Right cardiac atrium (tissue), 5 donors: ENCODE data around the gene RPS15A. TPM values are rescaled to one million over a fixed set of nuclear protein-coding genes. Genes with fewer than 3 reads are reported as not detected.
"Not testable (repeated sequence)": the region's sequence is repeated elsewhere in the genome, so short reads cannot be mapped to it uniquely, and the experiment has no call there.

Experiments used
- ATAC-seq, 2 donors: fragments of 200-7000 bp; cut with Tn5 transposase; one replicate each; pipeline versions ENCODE4 v1.8.0 to v1.9.1; 2020; ENCODE audit warnings: moderate library complexity in 2 of 2, mild to moderate bottlenecking in 1 of 2
- DNase-seq, 3 donors: peaks; one replicate each; pipeline ENCODE4 v3.0.0-alpha.2; 2020
- H3K27ac ChIP-seq: one replicate; pipeline ENCODE4 v1.5.1; 2013; ENCODE audit warnings: mild to moderate bottlenecking, low read length, control low read depth, moderate library complexity
- H3K27me3 ChIP-seq: one replicate; pipeline ENCODE4 v1.6.1; 2013; ENCODE audit not compliant: control insufficient read depth, insufficient read depth
- H3K4me1 ChIP-seq: one replicate; pipeline ENCODE4 v1.6.1; 2013; ENCODE audit warnings: low read length; ENCODE audit not compliant: control insufficient read depth, insufficient read depth
- H3K4me3 ChIP-seq: one replicate; pipeline ENCODE4 v1.5.1; 2013; ENCODE audit warnings: low read length, control low read depth
- H3K9me3 ChIP-seq: one replicate; pipeline ENCODE4 v1.6.1; 2013; ENCODE audit warnings: low read length; ENCODE audit not compliant: control insufficient read depth
- WGBS: extraction: QIAGEN DNeasy Blood & Tissue Kit; methylation state at CpG from one replicate; pipeline ENCODE4 v1.1.7; 2013; 5-methylcytosine and 5-hydroxymethylcytosine counted together
- intact Hi-C, 4 donors: fragments of 100-400 bp; cut with DNase I; formaldehyde crosslinking; loops; one replicate each; pipeline versions ENCODE4 v1.11.0 to v1.14.0; 2022 to 2023
- polyA plus RNA-seq: library from polyadenylated mRNA; stranded (reverse); fragments of 200-250 nt; gene quantifications from one replicate; pipeline ENCODE4 v1.2.3, GENCODE V29; 2013
- total RNA-seq, 4 donors: library from RNA; stranded (reverse); fragmentation: NEBNext Ultra II Directional; extraction: Animal tissue kit (Norgen Biotek cat#: 25700); gene quantifications; one replicate each; pipeline ENCODE4 v1.2.1, GENCODE V29; 2021
- donor health status: healthy with polysubstance abuse.
- donor health status: DM: no; HTN: yes; CAD: no.
- donor health status: DM: no; HTN: no; CAD: no.
- donor health status: DM: no; HTN: yes; CAD: no; lungs with severe emphysema.
- donor health status: DM: yes; HTN: yes; CAD: no.

The RPS15A gene
- total and polyA plus RNA-seq, 5 donors = 733 to 2,243 (median 857) TPM

- Histone ChIP-seq H3K9me3 (no peaks in the 10 kb centered on the region), H3K4me3 (no peak overlapping the region), H3K4me1 (peaks cover 3% of the 10 kb centered on the region), H3K27ac (no peak overlapping the region), H3K27me3 (no peaks in the 10 kb centered on the region)
- ATAC-seq (no peak), DNase-seq (no peak)
- 68% methylated on average over 4 of the region's 4 CpGs for WGBS
- intact Hi-C loops = no loop called here
These were observed 7.6 kb upstream of the RPS15A start for GRCh38 chr16:18797746-18798145.

GRCh38 chr16:18796377-18796776 lies 6.2 kb upstream of the RPS15A start:
- intact Hi-C loops = no loop called here

DNA sequence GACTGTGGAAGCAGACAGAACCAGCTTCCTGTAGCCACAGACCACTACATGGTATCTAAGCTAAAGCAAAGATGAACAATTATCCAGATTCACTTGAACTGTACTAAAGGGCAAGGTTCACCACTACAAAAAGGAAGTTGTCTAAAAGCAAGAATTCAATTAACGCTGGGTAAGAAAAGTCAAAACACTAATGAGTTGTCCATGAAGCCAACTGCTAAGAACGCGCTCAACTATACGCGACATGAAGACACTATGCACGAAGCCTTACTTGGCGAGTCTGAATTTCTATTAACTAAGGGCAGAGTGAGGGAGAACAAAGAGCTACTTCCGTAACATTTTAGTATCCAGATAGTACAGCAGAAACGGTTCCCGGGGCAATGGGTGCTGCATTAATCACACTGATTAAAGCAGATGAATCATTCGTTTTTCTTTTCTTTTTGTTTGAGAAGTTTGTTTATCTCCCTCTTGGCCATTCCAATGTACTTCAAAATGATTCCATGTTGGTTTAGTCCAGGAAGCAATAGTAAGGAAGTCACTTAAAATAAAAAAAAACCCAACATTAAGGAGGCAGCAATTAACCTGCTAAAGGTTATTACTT lies 2.8 kb upstream of the RPS15A start:
- Histone ChIP-seq H3K4me1 (no peaks in the 10 kb centered on the region), H3K27ac (no peak overlapping the region), H3K4me3 (no peak overlapping the region), H3K27me3 (no peaks in the 10 kb centered on the region), H3K9me3 (no peaks in the 10 kb centered on the region)
- no peak for ATAC-seq
- 91% methylated on average over 11 of the region's 11 CpGs for WGBS
- intact Hi-C loops = no loop called here
- DNase-seq = no peak

More at GRCh38 chr16:18796377-18796776, 6.2 kb upstream of the RPS15A start:
- Histone ChIP-seq H3K4me3 (no peak overlapping the region), H3K27me3 (no peaks in the 10 kb centered on the region), H3K4me1 (no peaks in the 10 kb centered on the region), H3K9me3 (no peaks in the 10 kb centered on the region), H3K27ac (no peak overlapping the region)
- ATAC-seq (no peak), DNase-seq (no peak)
- WGBS = 87% methylated on average over 1 of the region's 1 CpG

GRCh38 chr16:18789515-18789849 lies 652 bp downstream of the RPS15A start:
- intact Hi-C loops = no loop called here
- no peak for DNase-seq
- under 1% methylated on average over 5 of the region's 5 CpGs for WGBS
- no peaks in the 10 kb centered on the region for H3K9me3 ChIP-seq
- peak overlapping the region; percentile 62 for H3K4me3 ChIP-seq
- no peaks in the 10 kb centered on the region for H3K27me3 ChIP-seq
- H3K27ac ChIP-seq = peak overlapping the region; percentile 63
- no peak for ATAC-seq
- H3K4me1 ChIP-seq = no peaks in the 10 kb centered on the region

GRCh38 chr16:18788828-18789514 lies 1.2 kb downstream of the RPS15A start:
- no peaks in the 10 kb centered on the region for H3K27me3 ChIP-seq
- 10% methylated on average over 20 of the region's 20 CpGs for WGBS

DNA sequence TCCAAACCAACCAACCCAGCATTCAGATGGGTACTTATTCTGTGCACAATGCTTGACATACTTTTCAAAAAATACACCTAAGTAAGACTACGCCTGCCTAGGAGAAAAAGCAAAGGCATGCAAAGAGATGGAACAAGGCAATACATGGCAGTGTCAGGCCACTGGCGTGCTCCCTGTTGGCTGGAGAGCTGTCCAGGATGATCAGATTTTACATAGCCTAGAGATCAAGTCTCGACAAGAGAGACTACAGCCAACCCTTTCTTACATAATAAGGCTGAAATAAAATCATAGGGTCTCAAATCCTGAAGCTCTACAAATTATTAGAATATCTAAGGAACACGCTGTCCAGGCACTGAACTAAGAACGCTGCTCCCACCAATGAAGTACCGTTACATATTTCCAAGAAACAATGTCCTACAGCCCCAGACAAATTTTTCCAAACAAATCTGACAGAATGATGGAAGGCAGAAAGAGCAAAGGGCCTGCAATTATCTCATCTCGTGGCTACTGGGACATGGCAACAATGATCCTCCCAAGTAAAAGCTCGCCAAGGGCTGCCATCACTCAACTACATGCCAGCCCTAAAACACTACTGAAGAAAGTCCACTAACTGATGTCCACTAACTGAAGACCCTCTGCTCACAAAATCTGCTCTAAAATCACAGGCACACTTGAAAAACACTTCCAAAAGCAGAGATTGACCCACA lies 5.1 kb downstream of the RPS15A start:
- intact Hi-C loops = no loop called here
- WGBS = 61% methylated on average over 8 of the region's 8 CpGs
- Histone ChIP-seq H3K4me3 (no peak overlapping the region), H3K27me3 (no peaks in the 10 kb centered on the region), H3K27ac (no peak overlapping the region), H3K9me3 (no peaks in the 10 kb centered on the region), H3K4me1 (no peaks in the 10 kb centered on the region)
- ATAC-seq = no peak
- DNase-seq = no peak

More at GRCh38 chr16:18788828-18789514, 1.2 kb downstream of the RPS15A start:
- peak in 1 of 2 donors; percentile 41 for ATAC-seq
- Histone ChIP-seq H3K4me1 (no peaks in the 10 kb centered on the region), H3K9me3 (no peaks in the 10 kb centered on the region), H3K27ac (peak overlapping the region; percentile 63), H3K4me3 (peak overlapping the region; percentile 62)
- DNase-seq = no peak
- intact Hi-C loops = no loop called here

- Histone ChIP-seq H3K27ac (no peak overlapping the region), H3K27me3 (no peaks in the 10 kb centered on the region), H3K4me1 (no peaks in the 10 kb centered on the region), H3K9me3 (no peaks in the 10 kb centered on the region), H3K4me3 (no peak overlapping the region)
- intact Hi-C loops = no loop called here
- DNase-seq (peak in 1 of 3 donors; percentile 50), ATAC-seq (no peak)
- 82% methylated on average over 17 of the region's 17 CpGs for WGBS
These were observed 6.4 kb downstream of the RPS15A start for GRCh38 chr16:18783430-18784341.

DNA sequence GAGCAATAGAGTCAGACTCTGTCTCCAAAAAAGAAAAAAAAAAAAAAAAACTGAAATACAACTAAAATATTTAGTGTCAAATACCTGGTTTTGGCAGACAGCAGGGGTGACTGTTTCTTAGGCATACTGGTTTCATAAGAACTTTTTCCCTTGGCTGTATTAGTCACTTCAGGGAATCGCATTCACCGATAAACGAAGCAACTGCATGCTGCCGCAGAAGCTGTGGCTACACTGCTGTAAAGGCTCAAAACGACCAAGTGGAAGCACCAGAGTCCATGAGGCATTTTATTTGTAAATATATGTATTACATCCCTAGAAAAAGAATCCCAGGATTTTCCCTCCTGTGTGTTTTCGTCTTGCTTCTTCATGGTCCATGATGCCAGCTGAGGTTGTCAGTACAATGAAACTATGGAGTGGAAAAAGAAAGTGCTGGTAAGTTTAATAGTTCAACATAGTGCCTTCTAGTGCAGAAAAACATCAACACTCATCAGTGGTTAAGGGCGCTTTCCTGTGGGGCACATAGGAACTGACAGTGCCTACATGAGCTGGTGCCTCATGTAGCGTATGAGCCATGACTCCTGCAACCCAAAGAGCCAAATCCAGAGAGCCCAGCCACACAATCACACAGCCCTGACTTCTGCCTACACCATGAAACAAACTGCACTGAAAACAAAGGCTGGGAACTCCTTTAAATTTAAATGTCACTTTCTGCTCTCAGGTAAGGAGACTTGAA lies 7.3 kb downstream of the RPS15A start:
- intact Hi-C loops = no loop called here
- Histone ChIP-seq H3K27ac (no peak overlapping the region), H3K4me3 (no peak overlapping the region), H3K27me3 (no peaks in the 10 kb centered on the region), H3K4me1 (no peaks in the 10 kb centered on the region), H3K9me3 (no peaks in the 10 kb centered on the region)
- WGBS = 91% methylated on average over 8 of the region's 8 CpGs
- DNase-seq (no peak), ATAC-seq (no peak)

GRCh38 chr16:18781232-18781631 lies 8.9 kb downstream of the RPS15A start:
- ATAC-seq, H3K4me1 ChIP-seq, H3K27ac ChIP-seq, H3K9me3 ChIP-seq, intact Hi-C loops, H3K27me3 ChIP-seq, H3K4me3 ChIP-seq, DNase-seq: not testable (repeated sequence)
- 70% methylated on average over 6 of the region's 6 CpGs for WGBS

DNA sequence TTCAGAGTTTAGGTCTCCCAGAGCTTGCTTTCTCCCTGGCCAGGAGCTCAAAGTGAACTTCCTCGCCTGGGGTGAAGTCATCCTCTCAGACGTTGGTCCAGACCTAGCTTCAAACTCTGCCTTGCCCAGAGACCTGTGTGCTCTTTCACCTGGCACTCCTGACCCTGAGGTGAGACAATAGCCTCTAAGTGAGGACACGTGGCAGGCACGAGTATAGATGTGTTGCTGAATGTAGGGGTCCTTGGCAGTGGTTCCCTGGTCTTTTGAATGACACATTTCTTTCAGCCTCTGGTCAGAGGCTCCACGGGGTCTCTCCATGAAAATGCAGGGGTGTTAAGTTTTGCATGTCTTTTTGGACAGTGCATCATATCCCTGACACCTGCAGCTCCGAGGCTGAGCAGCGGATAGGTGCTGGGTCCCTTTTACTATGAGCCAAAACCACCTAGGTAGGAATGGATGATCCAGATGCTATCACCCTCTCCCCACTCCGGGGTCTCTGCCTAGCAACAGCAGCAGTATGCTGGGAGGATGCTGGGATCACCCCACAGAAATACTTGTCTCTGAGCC lies 9.6 kb downstream of the RPS15A start:
- H3K27ac ChIP-seq, DNase-seq, intact Hi-C loops, H3K4me1 ChIP-seq, H3K9me3 ChIP-seq, H3K27me3 ChIP-seq, H3K4me3 ChIP-seq: not testable (repeated sequence)
- WGBS = 47% methylated on average over 8 of the region's 8 CpGs
- ATAC-seq = peak; percentile 27 to 31
